Measurements from ENCODE around the gene TMEM179. TPM values are rescaled to one million over a fixed set of nuclear protein-coding genes. Genes with fewer than 3 reads are reported as not detected.

Gene TMEM179
- total RNA-seq, 4 donors from 2014 or later = 0.46 to 1.9 (median 0.72) TPM

GRCh38 chr14:104614126-104614812 lies 9.7 kb upstream of the TMEM179 start:
- Histone ChIP-seq H3K27ac (no peak overlapping the region), H3K27me3 (peaks cover 74% of the 10 kb centered on the region), H3K9me3 (no peaks in the 10 kb centered on the region), H3K4me1 (no peaks in the 10 kb centered on the region), H3K36me3 (no peaks in the 10 kb centered on the region), H3K4me3 (no peak overlapping the region)
- ATAC-seq = no peak
- TF ChIP-seq EP300 (IDR thresholded peaks at IDR 0.05) (no peak), POLR2A (IDR thresholded peaks at IDR 0.05) (no peak), POLR2AphosphoS5 (IDR thresholded peaks at IDR 0.05) (no peak), CTCF (IDR thresholded peaks at IDR 0.05) (no peak)
- 62 to 67% methylated on average over 4 of the region's 4 CpGs for WGBS, 2 donors (ENCODE audit: low coverage in 1 of 2)

GRCh38 chr14:104611881-104612280 lies 7.3 kb upstream of the TMEM179 start:
- WGBS, 2 donors (ENCODE audit: low coverage in 1 of 2) = 12 to 55% methylated on average over 2 to 8 of the region's 8 CpGs

GRCh38 chr14:104610749-104611310 lies 6.3 kb upstream of the TMEM179 start:
- Histone ChIP-seq H3K36me3 (no peaks in the 10 kb centered on the region), H3K4me3 (no peak overlapping the region), H3K27me3 (peaks cover 70% of the 10 kb centered on the region), H3K27ac (no peak overlapping the region), H3K9me3 (no peaks in the 10 kb centered on the region), H3K4me1 (no peaks in the 10 kb centered on the region)
- WGBS, 2 donors (ENCODE audit: low coverage in 1 of 2) = 43 to 58% methylated on average over 1 to 2 of the region's 4 CpGs
- TF ChIP-seq EP300 (IDR thresholded peaks at IDR 0.05) (no peak), POLR2A (IDR thresholded peaks at IDR 0.05) (no peak), CTCF (IDR thresholded peaks at IDR 0.05) (no peak), POLR2AphosphoS5 (IDR thresholded peaks at IDR 0.05) (no peak)
- no peak for ATAC-seq

More at GRCh38 chr14:104611881-104612280, 7.3 kb upstream of the TMEM179 start:
- TF ChIP-seq CTCF (IDR thresholded peaks at IDR 0.05) (no peak), EP300 (IDR thresholded peaks at IDR 0.05) (no peak), POLR2A (IDR thresholded peaks at IDR 0.05) (no peak), POLR2AphosphoS5 (IDR thresholded peaks at IDR 0.05) (no peak)
- H3K9me3 ChIP-seq = no peaks in the 10 kb centered on the region
- ATAC-seq = no peak
- H3K27ac ChIP-seq = no peak overlapping the region
- peaks cover 69% of the 10 kb centered on the region for H3K27me3 ChIP-seq
- no peaks in the 10 kb centered on the region for H3K4me1 ChIP-seq
- H3K36me3 ChIP-seq = no peaks in the 10 kb centered on the region
- H3K4me3 ChIP-seq = no peak overlapping the region

- Histone ChIP-seq H3K36me3 (no peaks in the 10 kb centered on the region), H3K9me3 (no peaks in the 10 kb centered on the region), H3K27ac (no peak overlapping the region), H3K4me3 (no peak overlapping the region), H3K4me1 (peaks cover 0 to 5% (median 0%) of the 10 kb centered on the region in 3 donors), H3K27me3 (peaks cover 78% of the 10 kb centered on the region)
- WGBS, 2 donors (ENCODE audit: low coverage in 1 of 2) = 78 to 100% methylated on average over 1 to 6 of the region's 7 CpGs
- no peak for ATAC-seq
- TF ChIP-seq EP300 (IDR thresholded peaks at IDR 0.05) = no peak
- TF ChIP-seq CTCF (IDR thresholded peaks at IDR 0.05) = no peak
- no peak for TF ChIP-seq POLR2AphosphoS5 (IDR thresholded peaks at IDR 0.05)
- TF ChIP-seq POLR2A (IDR thresholded peaks at IDR 0.05) = no peak
Measured at GRCh38 chr14:104609666-104610065, 5.1 kb upstream of the TMEM179 start.
